ENCODE results near the gene CALD1.

Gene CALD1

GRCh38 chr7:134802762-134803161 is 23.3 kb downstream of the CALD1 start:
- H3K27ac ChIP-seq (ENCODE audit: insufficient read depth, low read depth, low read length, poor library complexity, severe bottlenecking): no peak overlapping the region
- no peaks in the 10 kb centered on the region for H3K4me1 ChIP-seq (ENCODE audit: control insufficient read depth, insufficient read depth, low read length)
- H3K4me3 ChIP-seq (ENCODE audit: insufficient read depth, low read depth, low read length): no peak overlapping the region
- H3K36me3 ChIP-seq (ENCODE audit: control insufficient read depth, insufficient read depth, low read length): no peaks in the 10 kb centered on the region
- 93 to 98% methylated on average over 3 to 4 of the region's 4 CpGs for WGBS, 2 experiments
- no peaks in the 10 kb centered on the region for H3K27me3 ChIP-seq (ENCODE audit: control insufficient read depth, insufficient read depth, low read length, poor library complexity, severe bottlenecking)
- H3K9me3 ChIP-seq (ENCODE audit: control insufficient read depth, low read length): peaks cover 5% of the 10 kb centered on the region

- Histone ChIP-seq H3K4me3 (ENCODE audit: insufficient read depth, low read depth, low read length) (no peak overlapping the region), H3K4me1 (ENCODE audit: control insufficient read depth, insufficient read depth, low read length) (no peaks in the 10 kb centered on the region), H3K27ac (ENCODE audit: insufficient read depth, low read depth, low read length, poor library complexity, severe bottlenecking) (no peak overlapping the region), H3K36me3 (ENCODE audit: control insufficient read depth, insufficient read depth, low read length) (no peaks in the 10 kb centered on the region), H3K9me3 (ENCODE audit: control insufficient read depth, low read length) (peaks cover 5% of the 10 kb centered on the region), H3K27me3 (ENCODE audit: control insufficient read depth, insufficient read depth, low read length, poor library complexity, severe bottlenecking) (no peaks in the 10 kb centered on the region)
- 60% methylated on average over 1 of the region's 2 CpGs; no CpG with 5 or more reads in 1 of the 2 experiments for WGBS, 2 experiments
Observed at GRCh38 chr7:134804351-134804750, 24.9 kb downstream of the CALD1 start.

GRCh38 chr7:134804854-134805253 is 25.4 kb downstream of the CALD1 start:
- no peak overlapping the region for H3K4me3 ChIP-seq (ENCODE audit: insufficient read depth, low read depth, low read length)
- WGBS, 2 experiments: 92 to 96% methylated on average over 3 of the region's 3 CpGs
- H3K27ac ChIP-seq (ENCODE audit: insufficient read depth, low read depth, low read length, poor library complexity, severe bottlenecking): no peak overlapping the region
- no peaks in the 10 kb centered on the region for H3K36me3 ChIP-seq (ENCODE audit: control insufficient read depth, insufficient read depth, low read length)
- no peaks in the 10 kb centered on the region for H3K4me1 ChIP-seq (ENCODE audit: control insufficient read depth, insufficient read depth, low read length)
- H3K9me3 ChIP-seq (ENCODE audit: control insufficient read depth, low read length): peaks cover 5% of the 10 kb centered on the region
- H3K27me3 ChIP-seq (ENCODE audit: control insufficient read depth, insufficient read depth, low read length, poor library complexity, severe bottlenecking): no peaks in the 10 kb centered on the region

GRCh38 chr7:134806197-134806596 is 26.8 kb downstream of the CALD1 start:
- no peaks in the 10 kb centered on the region for H3K36me3 ChIP-seq (ENCODE audit: control insufficient read depth, insufficient read depth, low read length)
- 92 to 96% methylated on average over 4 of the region's 4 CpGs for WGBS, 2 experiments
- no peak overlapping the region for H3K4me3 ChIP-seq (ENCODE audit: insufficient read depth, low read depth, low read length)
- no peaks in the 10 kb centered on the region for H3K4me1 ChIP-seq (ENCODE audit: control insufficient read depth, insufficient read depth, low read length)
- peaks cover 5% of the 10 kb centered on the region for H3K9me3 ChIP-seq (ENCODE audit: control insufficient read depth, low read length)
- H3K27me3 ChIP-seq (ENCODE audit: control insufficient read depth, insufficient read depth, low read length, poor library complexity, severe bottlenecking): no peaks in the 10 kb centered on the region
- H3K27ac ChIP-seq (ENCODE audit: insufficient read depth, low read depth, low read length, poor library complexity, severe bottlenecking): no peak overlapping the region

GRCh38 chr7:134809616-134810015 is 30.2 kb downstream of the CALD1 start:
- H3K4me3 ChIP-seq (ENCODE audit: insufficient read depth, low read depth, low read length): no peak overlapping the region
- H3K4me1 ChIP-seq (ENCODE audit: control insufficient read depth, insufficient read depth, low read length): no peaks in the 10 kb centered on the region
- H3K36me3 ChIP-seq (ENCODE audit: control insufficient read depth, insufficient read depth, low read length): no peaks in the 10 kb centered on the region
- H3K27ac ChIP-seq (ENCODE audit: insufficient read depth, low read depth, low read length, poor library complexity, severe bottlenecking): no peak overlapping the region
- H3K9me3 ChIP-seq (ENCODE audit: control insufficient read depth, low read length): no peaks in the 10 kb centered on the region
- WGBS, 2 experiments: 90 to 100% methylated on average over 1 of the region's 1 CpG
- H3K27me3 ChIP-seq (ENCODE audit: control insufficient read depth, insufficient read depth, low read length, poor library complexity, severe bottlenecking): no peaks in the 10 kb centered on the region

- Histone ChIP-seq H3K9me3 (ENCODE audit: control insufficient read depth, low read length) (no peaks in the 10 kb centered on the region), H3K36me3 (ENCODE audit: control insufficient read depth, insufficient read depth, low read length) (no peaks in the 10 kb centered on the region), H3K4me3 (ENCODE audit: insufficient read depth, low read depth, low read length) (no peak overlapping the region), H3K4me1 (ENCODE audit: control insufficient read depth, insufficient read depth, low read length) (no peaks in the 10 kb centered on the region), H3K27me3 (ENCODE audit: control insufficient read depth, insufficient read depth, low read length, poor library complexity, severe bottlenecking) (no peaks in the 10 kb centered on the region), H3K27ac (ENCODE audit: insufficient read depth, low read depth, low read length, poor library complexity, severe bottlenecking) (no peak overlapping the region)
- 93 to 100% methylated on average over 2 to 3 of the region's 3 CpGs for WGBS, 2 experiments
Observed at GRCh38 chr7:134811765-134812164, 32.3 kb downstream of the CALD1 start.

- H3K27ac ChIP-seq (ENCODE audit: insufficient read depth, low read depth, low read length, poor library complexity, severe bottlenecking): no peak overlapping the region
- no peaks in the 10 kb centered on the region for H3K4me1 ChIP-seq (ENCODE audit: control insufficient read depth, insufficient read depth, low read length)
- WGBS, 2 experiments: 95 to 96% methylated on average over 6 of the region's 6 CpGs
- H3K27me3 ChIP-seq (ENCODE audit: control insufficient read depth, insufficient read depth, low read length, poor library complexity, severe bottlenecking): no peaks in the 10 kb centered on the region
- no peaks in the 10 kb centered on the region for H3K9me3 ChIP-seq (ENCODE audit: control insufficient read depth, low read length)
- no peak overlapping the region for H3K4me3 ChIP-seq (ENCODE audit: insufficient read depth, low read depth, low read length)
- no peaks in the 10 kb centered on the region for H3K36me3 ChIP-seq (ENCODE audit: control insufficient read depth, insufficient read depth, low read length)
Observed at GRCh38 chr7:134813663-134814396, 34.4 kb downstream of the CALD1 start.

GRCh38 chr7:134814730-134815364 is 35.4 kb downstream of the CALD1 start:
- WGBS, 2 experiments: 94% methylated on average over 4 of the region's 4 CpGs
- no peaks in the 10 kb centered on the region for H3K36me3 ChIP-seq (ENCODE audit: control insufficient read depth, insufficient read depth, low read length)
- H3K27me3 ChIP-seq (ENCODE audit: control insufficient read depth, insufficient read depth, low read length, poor library complexity, severe bottlenecking): no peaks in the 10 kb centered on the region
- H3K27ac ChIP-seq (ENCODE audit: insufficient read depth, low read depth, low read length, poor library complexity, severe bottlenecking): no peak overlapping the region
- H3K4me1 ChIP-seq (ENCODE audit: control insufficient read depth, insufficient read depth, low read length): no peaks in the 10 kb centered on the region
- no peaks in the 10 kb centered on the region for H3K9me3 ChIP-seq (ENCODE audit: control insufficient read depth, low read length)
- H3K4me3 ChIP-seq (ENCODE audit: insufficient read depth, low read depth, low read length): no peak overlapping the region

GRCh38 chr7:134818613-134819345 is 39.3 kb downstream of the CALD1 start:
- Histone ChIP-seq H3K36me3 (ENCODE audit: control insufficient read depth, insufficient read depth, low read length) (no peaks in the 10 kb centered on the region), H3K4me1 (ENCODE audit: control insufficient read depth, insufficient read depth, low read length) (no peaks in the 10 kb centered on the region), H3K9me3 (ENCODE audit: control insufficient read depth, low read length) (no peaks in the 10 kb centered on the region), H3K4me3 (ENCODE audit: insufficient read depth, low read depth, low read length) (no peak overlapping the region), H3K27me3 (ENCODE audit: control insufficient read depth, insufficient read depth, low read length, poor library complexity, severe bottlenecking) (no peaks in the 10 kb centered on the region), H3K27ac (ENCODE audit: insufficient read depth, low read depth, low read length, poor library complexity, severe bottlenecking) (no peak overlapping the region)
- 96 to 97% methylated on average over 9 of the region's 9 CpGs for WGBS, 2 experiments

GRCh38 chr7:134819401-134819800 is 40.0 kb downstream of the CALD1 start:
- no peaks in the 10 kb centered on the region for H3K36me3 ChIP-seq (ENCODE audit: control insufficient read depth, insufficient read depth, low read length)

More at GRCh38 chr7:134819401-134819800, 40.0 kb downstream of the CALD1 start:
- Histone ChIP-seq H3K4me3 (ENCODE audit: insufficient read depth, low read depth, low read length) (no peak overlapping the region), H3K4me1 (ENCODE audit: control insufficient read depth, insufficient read depth, low read length) (no peaks in the 10 kb centered on the region), H3K27ac (ENCODE audit: insufficient read depth, low read depth, low read length, poor library complexity, severe bottlenecking) (no peak overlapping the region), H3K9me3 (ENCODE audit: control insufficient read depth, low read length) (no peaks in the 10 kb centered on the region), H3K27me3 (ENCODE audit: control insufficient read depth, insufficient read depth, low read length, poor library complexity, severe bottlenecking) (no peaks in the 10 kb centered on the region)
- 97 to 99% methylated on average over 4 of the region's 4 CpGs for WGBS, 2 experiments

Data from ectodermal cell (in vitro differentiated cells).